HepG2 (cell line): Measurements from ENCODE around the gene PLXND1. TPM values are rescaled to one million over a fixed set of nuclear protein-coding genes. Genes with fewer than 3 reads are reported as not detected.
A peak's percentile ranks its signal among the peaks of the same experiment; 100 is the strongest.

Experiments used
- FOXC1 ChIP-seq: sonication (generic); formaldehyde crosslinking; IDR thresholded peaks from 2 replicates; pipeline ENCODE4 v1.8.0; 2022; ENCODE audit warnings: mild to moderate bottlenecking, missing genetic modification reagents, borderline replicate concordance
- NR2F6 ChIP-seq, 2 experiments: IDR thresholded peaks; 2 replicates each; pipeline ENCODE4 v1.6.1; 2016; ENCODE audit warnings: antibody characterized with exemption in 1 of 2, mild to moderate bottlenecking in 1 of 2
- ZNF333 ChIP-seq: sonication (generic); formaldehyde crosslinking; IDR thresholded peaks from 2 replicates; pipeline ENCODE4 v1.4.0; 2020; ENCODE audit warnings: mild to moderate bottlenecking, missing genetic modification reagents, borderline replicate concordance
- ZNF547 ChIP-seq: sonication (generic); formaldehyde crosslinking; IDR thresholded peaks from 2 replicates; pipeline ENCODE4 v1.5.1; 2020; ENCODE audit warnings: mild to moderate bottlenecking, missing genetic modification reagents
- polyA plus RNA-seq, 8 experiments: library from polyadenylated mRNA; depleted of rRNA in 3 of 8; stranded (reverse) in 7 of 8; unstranded in 1 of 8; fragments of >200 nt; fragmentation: Illumina TruSeq in 4 of 8; extraction: Trizol in 4 of 8; gene quantifications; 2 replicates each; pipeline versions ENCODE4 v1.2.1 to v1.2.3, GENCODE V29; 2011 to 2016; ENCODE audit warnings: low read depth in 4 of 8, missing spikeins in 1 of 8, mixed read lengths in 1 of 8; ENCODE audit not compliant: insufficient read depth in 1 of 8
- total RNA-seq, 5 experiments: library from RNA; depleted of rRNA; stranded (reverse); fragments of >200 nt; fragmentation: Illumina TruSeq; extraction: Trizol; gene quantifications; 2 replicates each; pipeline ENCODE4 v1.2.3, GENCODE V29; 2016; ENCODE audit warnings: low read depth in 1 of 5
- TF ChIP-seq, protein P1 (sequence below): sonication (generic); formaldehyde crosslinking; IDR thresholded peaks from 2 replicates; pipeline ENCODE4 v1.4.0; 2020; ENCODE audit warnings: mild to moderate bottlenecking, missing genetic modification reagents
- TF ChIP-seq, protein P2 (sequence below): IDR thresholded peaks from 2 replicates; pipeline ENCODE4 v1.6.1; 2012; ENCODE audit warnings: inconsistent platforms
- TF ChIP-seq, protein P3 (sequence below): sonication (generic); formaldehyde crosslinking; IDR thresholded peaks from 2 replicates; pipeline ENCODE4 v1.8.0; 2022; ENCODE audit warnings: mild to moderate bottlenecking, missing genetic modification reagents; ENCODE audit not compliant: insufficient replicate concordance

Gene PLXND1
- total and polyA plus RNA-seq, 2 of the 13 experiments (the other 11 are each of a cell fraction or from before 2014, with no cell fraction given), result 15.9 to 42.0 TPM

DNA sequence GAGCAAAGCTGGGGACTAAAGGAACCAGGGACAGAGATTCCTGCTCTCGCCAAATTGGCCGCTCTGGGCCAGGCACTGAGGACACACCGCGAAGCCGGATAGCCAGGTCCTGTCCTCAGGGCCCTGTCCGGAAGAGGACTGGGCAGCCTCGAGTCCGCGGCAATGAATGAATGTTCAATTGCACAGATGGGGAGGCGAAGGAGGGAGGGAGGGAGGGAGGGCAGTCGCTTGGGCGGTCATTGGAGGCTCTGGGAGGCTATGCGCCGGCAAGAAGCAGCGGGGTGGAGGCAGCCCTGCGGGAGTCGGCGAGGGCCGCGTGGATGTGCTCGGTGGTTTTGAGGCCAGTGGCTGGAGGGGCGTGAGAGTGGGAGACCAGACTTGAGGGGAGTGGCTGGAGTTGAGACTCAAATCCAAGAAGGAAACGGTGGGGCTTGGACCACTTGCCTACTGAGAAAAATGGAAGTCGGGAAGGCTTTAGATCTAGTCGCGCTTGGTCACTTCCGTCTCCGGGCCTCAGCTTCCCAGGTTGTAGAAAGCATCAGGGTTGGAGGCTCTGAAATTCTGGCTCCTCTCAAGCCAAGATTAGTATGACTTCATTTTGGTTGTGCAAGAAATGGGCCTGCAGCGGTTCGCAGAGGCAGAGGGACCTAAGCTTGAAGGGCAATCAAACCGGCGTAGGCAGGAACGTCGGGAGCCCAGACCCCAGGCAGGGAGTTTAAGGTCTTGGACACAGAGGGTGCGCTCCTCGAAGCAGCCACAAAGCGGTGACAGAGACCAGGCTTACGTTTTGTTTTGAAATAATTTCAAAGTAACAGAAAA, 21.1 kb upstream of the PLXND1 start (continued):
- TF ChIP-seq FOXC1 (CRISPR knock-in tag) (peak; percentile 20; the same call in 1 of the 2 replicates), ZNF547 (CRISPR knock-in tag) (no peak; the same call in 1 of the 2 replicates), NR2F6 (IDR thresholded peaks at IDR 0.05) (no peak), NR2F6 (CRISPR knock-in tag; IDR thresholded peaks at IDR 0.05) (no peak), ZNF333 (CRISPR knock-in tag) (peak; percentile 40; the same call in 1 of the 2 replicates)
- TF ChIP-seq, protein P1, sequence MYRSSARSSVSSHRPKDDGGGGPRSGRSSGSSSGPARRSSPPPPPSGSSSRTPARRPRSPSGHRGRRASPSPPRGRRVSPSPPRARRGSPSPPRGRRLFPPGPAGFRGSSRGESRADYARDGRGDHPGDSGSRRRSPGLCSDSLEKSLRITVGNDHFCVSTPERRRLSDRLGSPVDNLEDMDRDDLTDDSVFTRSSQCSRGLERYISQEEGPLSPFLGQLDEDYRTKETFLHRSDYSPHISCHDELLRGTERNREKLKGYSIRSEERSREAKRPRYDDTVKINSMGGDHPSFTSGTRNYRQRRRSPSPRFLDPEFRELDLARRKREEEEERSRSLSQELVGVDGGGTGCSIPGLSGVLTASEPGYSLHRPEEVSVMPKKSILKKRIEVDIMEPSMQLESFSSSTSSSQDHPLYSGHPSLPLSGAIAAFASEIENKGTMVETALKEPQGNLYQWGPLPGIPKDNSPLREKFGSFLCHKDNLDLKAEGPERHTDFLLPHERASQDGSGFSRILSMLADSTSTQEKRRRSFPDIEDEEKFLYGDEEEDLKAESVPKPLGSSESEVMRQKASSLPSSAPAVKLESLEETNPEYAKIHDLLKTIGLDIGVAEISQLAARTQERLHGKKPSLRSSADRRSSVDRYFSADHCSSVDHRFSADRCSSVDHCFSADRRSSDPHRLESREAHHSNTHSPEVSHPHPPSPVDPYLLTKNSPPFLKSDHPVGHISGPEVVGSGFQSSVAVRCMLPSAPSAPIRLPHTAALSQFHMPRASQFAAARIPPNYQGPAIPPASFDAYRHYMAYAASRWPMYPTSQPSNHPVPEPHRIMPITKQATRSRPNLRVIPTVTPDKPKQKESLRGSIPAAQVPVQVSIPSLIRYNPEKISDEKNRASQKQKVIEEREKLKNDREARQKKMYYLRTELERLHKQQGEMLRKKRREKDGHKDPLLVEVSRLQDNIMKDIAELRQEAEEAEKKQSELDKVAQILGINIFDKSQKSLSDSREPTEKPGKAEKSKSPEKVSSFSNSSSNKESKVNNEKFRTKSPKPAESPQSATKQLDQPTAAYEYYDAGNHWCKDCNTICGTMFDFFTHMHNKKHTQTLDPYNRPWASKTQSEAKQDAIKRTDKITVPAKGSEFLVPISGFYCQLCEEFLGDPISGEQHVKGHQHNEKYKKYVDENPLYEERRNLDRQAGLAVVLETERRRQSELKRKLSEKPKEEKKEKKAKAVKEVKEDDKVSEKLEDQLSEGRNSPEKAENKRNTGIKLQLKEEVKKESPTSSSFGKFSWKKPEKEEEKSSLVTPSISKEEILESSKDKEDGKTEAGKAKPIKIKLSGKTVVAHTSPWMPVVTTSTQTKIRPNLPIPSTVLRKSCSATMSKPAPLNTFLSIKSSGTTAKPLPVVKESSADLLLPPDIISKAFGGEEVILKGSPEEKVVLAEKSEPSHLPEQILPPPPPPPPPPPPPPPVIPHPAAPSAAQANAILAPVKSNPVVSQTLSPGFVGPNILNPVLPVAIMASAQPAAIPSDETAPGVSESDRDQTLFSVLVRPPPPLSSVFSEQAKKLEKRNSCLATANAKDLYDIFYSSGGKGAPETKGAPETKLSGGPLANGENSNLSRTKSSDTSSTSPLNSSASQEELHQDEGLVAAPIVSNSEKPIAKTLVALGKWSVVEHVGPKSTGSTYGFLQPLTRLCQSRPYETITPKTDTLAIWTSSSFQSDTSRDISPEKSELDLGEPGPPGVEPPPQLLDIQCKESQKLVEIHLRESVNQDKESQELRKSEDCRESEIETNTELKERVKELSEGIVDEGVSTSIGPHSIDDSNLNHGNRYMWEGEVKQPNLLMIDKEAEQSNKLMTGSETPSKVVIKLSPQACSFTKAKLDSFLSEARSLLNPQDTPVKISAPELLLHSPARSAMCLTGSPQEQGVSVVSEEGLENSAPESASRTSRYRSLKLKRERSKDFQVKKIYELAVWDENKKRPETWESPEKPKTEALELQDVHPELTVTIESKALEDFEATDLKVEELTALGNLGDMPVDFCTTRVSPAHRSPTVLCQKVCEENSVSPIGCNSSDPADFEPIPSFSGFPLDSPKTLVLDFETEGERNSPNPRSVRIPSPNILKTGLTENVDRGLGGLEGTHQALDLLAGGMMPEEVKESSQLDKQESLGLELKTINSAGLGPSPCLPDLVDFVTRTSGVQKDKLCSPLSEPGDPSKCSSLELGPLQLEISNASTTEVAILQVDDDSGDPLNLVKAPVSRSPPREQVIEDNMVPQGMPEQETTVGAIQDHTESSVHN (CRISPR knock-in tag), result no peak
- TF ChIP-seq, protein P2, sequence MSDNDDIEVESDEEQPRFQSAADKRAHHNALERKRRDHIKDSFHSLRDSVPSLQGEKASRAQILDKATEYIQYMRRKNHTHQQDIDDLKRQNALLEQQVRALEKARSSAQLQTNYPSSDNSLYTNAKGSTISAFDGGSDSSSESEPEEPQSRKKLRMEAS, result peak; percentile 43; the same call in 1 of the 2 replicates
- TF ChIP-seq, protein P3, sequence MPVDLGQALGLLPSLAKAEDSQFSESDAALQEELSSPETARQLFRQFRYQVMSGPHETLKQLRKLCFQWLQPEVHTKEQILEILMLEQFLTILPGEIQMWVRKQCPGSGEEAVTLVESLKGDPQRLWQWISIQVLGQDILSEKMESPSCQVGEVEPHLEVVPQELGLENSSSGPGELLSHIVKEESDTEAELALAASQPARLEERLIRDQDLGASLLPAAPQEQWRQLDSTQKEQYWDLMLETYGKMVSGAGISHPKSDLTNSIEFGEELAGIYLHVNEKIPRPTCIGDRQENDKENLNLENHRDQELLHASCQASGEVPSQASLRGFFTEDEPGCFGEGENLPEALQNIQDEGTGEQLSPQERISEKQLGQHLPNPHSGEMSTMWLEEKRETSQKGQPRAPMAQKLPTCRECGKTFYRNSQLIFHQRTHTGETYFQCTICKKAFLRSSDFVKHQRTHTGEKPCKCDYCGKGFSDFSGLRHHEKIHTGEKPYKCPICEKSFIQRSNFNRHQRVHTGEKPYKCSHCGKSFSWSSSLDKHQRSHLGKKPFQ, result peak; percentile 29
